Caco-2 (cell line): ENCODE data around the gene PLEKHG3. TPM values are rescaled to one million over a fixed set of nuclear protein-coding genes. Genes with fewer than 3 reads are reported as not detected.
A peak's percentile ranks its signal among the peaks of the same experiment; 100 is the strongest.

ENCODE experiments used
- BruUV-seq: library from RNA; stranded (reverse); fragments of 400-500 nt; replicated peaks from 2 replicates; lab custom pipeline; 2021; lab: Mats Ljungman, UMichigan
- CTCF ChIA-PET: fragments of 300-600 bp; sonication (Branson Sonifier 250); formaldehyde crosslinking; loops from one replicate; lab custom pipeline; 2022; ENCODE audit warnings: antibody characterized with exemption; lab: Charles Lee
- POLR2A ChIA-PET: fragments of 300-600 bp; sonication (Branson Sonifier 250); formaldehyde crosslinking; loops from one replicate; lab custom pipeline; 2022; ENCODE audit warnings: antibody characterized with exemption; lab: Charles Lee
- DNase-seq, 2 experiments: peaks; one replicate each; pipeline versions ENCODE4 v3.0.0 to v3.0.0-alpha.2; 2020 to 2022
- H3K27me3 ChIP-seq: replicated peaks from 2 replicates; pipeline ENCODE4 v1.6.0; 2011; ENCODE audit warnings: low read length; ENCODE audit not compliant: control insufficient read depth, insufficient read depth
- H3K36me3 ChIP-seq: 2 replicates; pipeline ENCODE4 v1.5.1; 2011; ENCODE audit warnings: low read length; ENCODE audit not compliant: control insufficient read depth, insufficient read depth
- H3K4me1 ChIP-seq: fragments of 250-450 bp; sonication (Bioruptor Pico); 2 replicates; pipeline ENCODE4 v1.5.1; 2020; ENCODE audit warnings: mild to moderate bottlenecking
- H3K4me3 ChIP-seq: 2 replicates; pipeline ENCODE4 v1.5.1; 2011; ENCODE audit warnings: low read depth, mild to moderate bottlenecking, control low read depth, low read length
- H3K9me3 ChIP-seq: fragments of 250-450 bp; sonication (Bioruptor Pico); 2 replicates; pipeline ENCODE4 v1.5.1; 2020; ENCODE audit warnings: mild to moderate bottlenecking, moderate library complexity
- H3K27ac Mint-ChIP-seq: one replicate; pipeline ENCODE4 v1.8.0; 2022; ENCODE audit warnings: mixed read lengths; ENCODE audit not compliant: unreplicated experiment
- H3K27me3 Mint-ChIP-seq: one replicate; pipeline ENCODE4 v1.8.0; 2022; ENCODE audit warnings: mixed read lengths; ENCODE audit not compliant: insufficient read depth, unreplicated experiment
- H3K36me3 Mint-ChIP-seq: one replicate; pipeline ENCODE4 v1.8.0; 2022; ENCODE audit warnings: mild to moderate bottlenecking, mixed read lengths; ENCODE audit not compliant: insufficient read depth, unreplicated experiment
- H3K4me1 Mint-ChIP-seq: one replicate; pipeline ENCODE4 v1.8.0; 2022; ENCODE audit warnings: low read depth, mixed read lengths; ENCODE audit not compliant: unreplicated experiment
- H3K4me3 Mint-ChIP-seq: one replicate; pipeline ENCODE4 v1.8.0; 2022; ENCODE audit warnings: mild to moderate bottlenecking, moderate library complexity, mixed read lengths; ENCODE audit not compliant: unreplicated experiment
- H3K9me3 Mint-ChIP-seq: one replicate; pipeline ENCODE4 v1.8.0; 2022; ENCODE audit warnings: mixed read lengths; ENCODE audit not compliant: unreplicated experiment
- intact Hi-C: fragments of 100-400 bp; cut with micrococcal nuclease; formaldehyde crosslinking; loops from one replicate; pipeline ENCODE4 v1.10.0; 2022; ENCODE audit not compliant: unreplicated experiment
- total RNA-seq: library from RNA; stranded (reverse); gene quantifications from 2 replicates; pipeline ENCODE4 v1.2.3, GENCODE V29; 2022
- TF ChIP-seq, protein P1 (sequence below), 2 experiments: fragments of 200-600 bp in 1 of 2; IDR thresholded peaks; 1 replicate in 1 of 2; 2 replicates in 1 of 2; pipeline versions ENCODE4 v1.5.1 to v1.8.0; 2011 to 2022; ENCODE audit warnings: antibody characterized with exemption in 1 of 2, control low read depth in 1 of 2, inconsistent platforms in 1 of 2, low read depth in 1 of 2, low read length in 1 of 2, mild to moderate bottlenecking in 1 of 2, moderate library complexity in 1 of 2; ENCODE audit not compliant: insufficient read depth in 1 of 2, severe bottlenecking in 1 of 2, unreplicated experiment in 1 of 2

Gene PLEKHG3
- total RNA-seq, 1 experiment from 2014 or later, result 85.9 TPM

DNA sequence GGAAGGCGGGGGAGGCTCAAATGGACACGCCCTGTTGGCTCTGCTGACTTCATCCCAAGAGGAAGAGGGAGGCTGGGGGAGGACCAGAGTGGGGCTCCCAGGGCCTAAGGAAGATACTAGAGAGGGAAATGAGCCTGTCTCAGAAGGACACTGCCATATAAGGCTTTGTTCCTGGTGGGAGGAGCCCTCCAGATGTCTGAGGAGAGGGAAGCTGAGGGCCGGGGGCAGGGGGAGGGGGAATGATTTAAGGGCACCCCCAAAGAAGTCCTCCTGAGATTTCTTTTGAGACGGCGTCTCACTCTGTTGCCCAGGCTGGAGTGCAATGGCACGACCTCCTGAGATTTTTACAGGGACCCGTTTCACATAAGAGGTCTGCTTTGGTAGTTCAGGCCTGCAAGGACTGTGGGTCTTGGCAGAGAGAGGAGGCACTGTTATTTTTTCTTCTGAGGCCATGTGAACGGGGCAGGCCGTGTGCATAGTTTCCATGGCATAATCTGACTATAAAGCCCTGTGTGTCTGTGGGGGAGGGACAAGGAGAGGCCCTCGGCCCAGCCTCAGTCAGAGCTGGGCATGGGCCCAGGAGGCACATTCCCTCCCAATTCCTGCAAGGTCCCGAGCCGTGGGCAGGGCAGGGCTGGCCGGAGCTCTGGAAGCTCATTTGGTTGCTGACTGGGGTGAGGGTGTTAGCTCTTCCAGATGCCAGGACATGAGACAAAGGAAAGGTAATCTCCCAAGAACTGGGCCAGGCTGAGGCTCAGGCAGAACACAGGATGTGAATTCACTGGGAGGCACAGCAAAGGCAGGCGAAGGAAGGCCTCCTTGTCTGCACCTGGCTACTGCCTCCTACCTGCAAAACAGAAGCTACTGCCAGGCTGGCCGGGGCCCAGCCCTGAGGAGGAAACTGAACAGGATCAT, 22.2 kb upstream of the PLEKHG3 start:
- intact Hi-C loops, result loop anchor here (2.0 kb wide), 1 partner anchor 17 kb away; no protein-coding TSS in a partner anchor
- H3K4me1 ChIP-seq, result peaks cover 26% of the 10 kb centered on the region
- DNase-seq, result no peak
- peak overlapping the region; percentile 50 for H3K27ac Mint-ChIP-seq
- POLR2A ChIA-PET, result no interaction called here
- no peaks in the 10 kb centered on the region for H3K36me3 Mint-ChIP-seq
- no peaks in the 10 kb centered on the region for H3K27me3 Mint-ChIP-seq
- no peak overlapping the region for H3K4me3 ChIP-seq
- H3K4me3 Mint-ChIP-seq, result no peak overlapping the region
- peaks cover 18% of the 10 kb centered on the region for H3K4me1 Mint-ChIP-seq
- TF ChIP-seq, protein P1, sequence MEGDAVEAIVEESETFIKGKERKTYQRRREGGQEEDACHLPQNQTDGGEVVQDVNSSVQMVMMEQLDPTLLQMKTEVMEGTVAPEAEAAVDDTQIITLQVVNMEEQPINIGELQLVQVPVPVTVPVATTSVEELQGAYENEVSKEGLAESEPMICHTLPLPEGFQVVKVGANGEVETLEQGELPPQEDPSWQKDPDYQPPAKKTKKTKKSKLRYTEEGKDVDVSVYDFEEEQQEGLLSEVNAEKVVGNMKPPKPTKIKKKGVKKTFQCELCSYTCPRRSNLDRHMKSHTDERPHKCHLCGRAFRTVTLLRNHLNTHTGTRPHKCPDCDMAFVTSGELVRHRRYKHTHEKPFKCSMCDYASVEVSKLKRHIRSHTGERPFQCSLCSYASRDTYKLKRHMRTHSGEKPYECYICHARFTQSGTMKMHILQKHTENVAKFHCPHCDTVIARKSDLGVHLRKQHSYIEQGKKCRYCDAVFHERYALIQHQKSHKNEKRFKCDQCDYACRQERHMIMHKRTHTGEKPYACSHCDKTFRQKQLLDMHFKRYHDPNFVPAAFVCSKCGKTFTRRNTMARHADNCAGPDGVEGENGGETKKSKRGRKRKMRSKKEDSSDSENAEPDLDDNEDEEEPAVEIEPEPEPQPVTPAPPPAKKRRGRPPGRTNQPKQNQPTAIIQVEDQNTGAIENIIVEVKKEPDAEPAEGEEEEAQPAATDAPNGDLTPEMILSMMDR (IDR thresholded peaks at IDR 0.05; ENCODE audit: insufficient read depth in 1 of 2, low read depth in 1 of 2, low read length in 1 of 2, severe bottlenecking in 1 of 2, unreplicated experiment in 1 of 2), result no peak
- no peaks in the 10 kb centered on the region for H3K9me3 ChIP-seq
- BruUV-seq, result no TSS peak
- H3K36me3 ChIP-seq, result no peaks in the 10 kb centered on the region
- H3K27me3 ChIP-seq, result no peaks in the 10 kb centered on the region
- CTCF ChIA-PET, result no interaction called here
- H3K9me3 Mint-ChIP-seq, result no peaks in the 10 kb centered on the region

DNA sequence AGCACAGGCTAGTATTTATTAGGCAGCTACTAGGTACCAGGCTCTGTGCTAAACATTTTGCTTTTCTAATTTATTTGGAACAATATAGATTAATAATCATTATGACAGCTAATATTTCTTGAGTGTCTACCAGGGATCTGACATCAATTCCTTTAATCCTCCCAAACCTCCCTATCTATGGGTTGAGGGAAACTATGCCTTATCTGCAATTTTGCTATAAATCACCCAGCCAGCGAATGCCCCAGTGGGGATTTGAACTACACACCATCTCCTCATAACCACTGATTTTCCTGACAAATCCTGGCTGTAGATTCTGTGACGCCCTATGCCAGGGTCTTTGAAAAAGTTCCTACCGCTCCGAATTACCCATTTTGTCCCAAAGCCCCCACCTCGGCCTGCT, 21.4 kb upstream of the PLEKHG3 start:
- ChIA-PET POLR2A (no interaction called here), CTCF (no interaction called here)
- no peak overlapping the region for H3K4me3 Mint-ChIP-seq
- H3K36me3 Mint-ChIP-seq, result no peaks in the 10 kb centered on the region
- TF ChIP-seq, protein P1 (IDR thresholded peaks at IDR 0.05; ENCODE audit: insufficient read depth in 1 of 2, low read depth in 1 of 2, low read length in 1 of 2, severe bottlenecking in 1 of 2, unreplicated experiment in 1 of 2), result no peak
- no peaks in the 10 kb centered on the region for H3K27me3 ChIP-seq
- H3K27ac Mint-ChIP-seq, result no peak overlapping the region
- no peaks in the 10 kb centered on the region for H3K27me3 Mint-ChIP-seq
- peaks cover 26% of the 10 kb centered on the region for H3K4me1 ChIP-seq
- no TSS peak for BruUV-seq
- DNase-seq, result no peak
- no peaks in the 10 kb centered on the region for H3K36me3 ChIP-seq
- H3K4me1 Mint-ChIP-seq, result peaks cover 18% of the 10 kb centered on the region
- no peaks in the 10 kb centered on the region for H3K9me3 Mint-ChIP-seq
- intact Hi-C loops, result no loop called here
- no peaks in the 10 kb centered on the region for H3K9me3 ChIP-seq
- H3K4me3 ChIP-seq, result no peak overlapping the region

DNA sequence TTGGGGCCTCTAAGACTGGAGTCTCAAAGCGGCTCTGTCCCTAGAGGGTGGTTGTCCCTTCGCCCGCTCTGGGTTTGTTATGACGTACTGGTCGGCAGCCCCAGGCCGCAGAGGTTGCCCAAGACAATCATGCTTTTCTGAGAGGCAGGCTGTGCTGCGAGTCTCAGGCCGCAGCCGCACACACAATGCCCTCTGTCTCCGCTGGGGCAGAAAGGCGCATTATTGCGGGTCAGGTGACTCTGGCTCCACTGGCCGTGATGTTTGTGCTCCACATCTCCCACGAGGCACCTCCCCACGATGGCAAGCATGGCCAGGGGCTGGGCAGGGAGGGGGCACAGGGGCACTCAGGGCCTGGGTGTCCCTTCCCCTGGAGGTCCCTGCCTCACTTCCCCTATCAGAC, 21.0 kb upstream of the PLEKHG3 start:
- H3K4me1 ChIP-seq, result peaks cover 26% of the 10 kb centered on the region
- no peak for DNase-seq
- Mint-ChIP-seq H3K4me1 (peaks cover 18% of the 10 kb centered on the region), H3K4me3 (no peak overlapping the region), H3K27ac (no peak overlapping the region), H3K27me3 (no peaks in the 10 kb centered on the region), H3K9me3 (no peaks in the 10 kb centered on the region), H3K36me3 (no peaks in the 10 kb centered on the region)
- ChIA-PET CTCF (no interaction called here), POLR2A (no interaction called here)
- TF ChIP-seq, protein P1 (IDR thresholded peaks at IDR 0.05; ENCODE audit: insufficient read depth in 1 of 2, low read depth in 1 of 2, low read length in 1 of 2, severe bottlenecking in 1 of 2, unreplicated experiment in 1 of 2), result no peak
- H3K36me3 ChIP-seq, result no peaks in the 10 kb centered on the region
- no TSS peak for BruUV-seq
- no peaks in the 10 kb centered on the region for H3K27me3 ChIP-seq
- no peak overlapping the region for H3K4me3 ChIP-seq
- intact Hi-C loops, result no loop called here
- H3K9me3 ChIP-seq, result no peaks in the 10 kb centered on the region
